Measurements from ENCODE around the gene SLC9C1. TPM values are rescaled to one million over a fixed set of nuclear protein-coding genes. Genes with fewer than 3 reads are reported as not detected.

Gene SLC9C1
- total RNA-seq, 1 donor: 0.54 TPM

DNA sequence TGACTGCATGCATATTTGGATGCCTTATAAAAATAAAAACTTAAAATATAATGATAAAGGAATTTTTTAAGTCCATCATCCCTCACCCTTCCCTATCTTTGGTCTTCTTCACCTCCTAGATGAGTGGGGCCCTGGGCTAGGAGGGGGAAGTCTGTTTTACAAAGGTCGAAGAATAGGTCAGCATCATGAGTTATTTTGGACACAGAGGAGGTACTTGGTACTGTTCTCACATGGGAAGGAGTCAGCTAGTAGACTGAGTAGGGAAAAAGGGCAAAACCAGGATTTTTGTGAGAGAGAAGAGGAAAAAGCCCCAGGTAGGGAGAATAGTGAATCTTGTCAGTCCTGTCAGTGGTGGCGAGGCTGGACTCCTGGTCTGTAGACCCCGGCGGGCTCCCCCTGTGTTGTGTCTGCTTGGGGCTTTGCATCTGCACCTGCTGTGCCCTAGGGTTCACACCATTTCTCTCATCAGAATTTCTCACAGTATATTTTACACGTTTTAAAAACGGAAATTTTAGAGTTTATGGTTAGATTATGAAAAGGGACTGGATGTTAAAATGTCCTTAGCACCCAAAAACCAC lies 178.1 kb downstream of the SLC9C1 start:
- DNase-seq (ENCODE audit: low read depth in 2 of 3, low spot score in 2 of 3): no peak

DNA sequence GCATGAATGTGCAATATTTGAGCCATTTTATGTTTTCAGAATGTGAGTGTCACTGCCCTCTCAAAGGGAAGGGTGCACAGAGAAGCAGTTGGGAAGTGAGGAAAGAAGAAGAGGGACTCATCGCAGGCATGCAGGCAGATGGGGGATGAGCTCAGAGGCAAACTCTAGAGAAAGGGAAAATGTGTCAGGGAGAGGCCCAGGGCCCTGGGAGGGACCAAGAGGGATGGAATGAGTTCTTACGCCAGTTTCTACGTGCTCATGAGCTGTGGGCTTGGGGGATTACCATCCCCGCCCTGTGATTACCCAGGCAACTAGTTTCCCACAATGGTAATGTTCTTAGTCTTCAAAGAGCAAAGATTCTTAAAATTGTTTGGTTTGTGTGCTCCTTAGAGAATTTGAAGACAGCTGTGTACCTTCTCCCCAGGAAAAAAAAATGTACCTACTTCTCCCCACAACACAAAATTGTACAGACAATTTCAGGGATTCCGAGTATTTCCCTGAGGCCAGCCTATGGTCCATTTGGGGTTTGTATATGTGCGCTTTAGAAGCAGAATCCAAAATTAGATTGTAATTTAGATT lies 178.8 kb downstream of the SLC9C1 start:
- DNase-seq (ENCODE audit: low read depth in 2 of 3, low spot score in 2 of 3): no peak

DNA sequence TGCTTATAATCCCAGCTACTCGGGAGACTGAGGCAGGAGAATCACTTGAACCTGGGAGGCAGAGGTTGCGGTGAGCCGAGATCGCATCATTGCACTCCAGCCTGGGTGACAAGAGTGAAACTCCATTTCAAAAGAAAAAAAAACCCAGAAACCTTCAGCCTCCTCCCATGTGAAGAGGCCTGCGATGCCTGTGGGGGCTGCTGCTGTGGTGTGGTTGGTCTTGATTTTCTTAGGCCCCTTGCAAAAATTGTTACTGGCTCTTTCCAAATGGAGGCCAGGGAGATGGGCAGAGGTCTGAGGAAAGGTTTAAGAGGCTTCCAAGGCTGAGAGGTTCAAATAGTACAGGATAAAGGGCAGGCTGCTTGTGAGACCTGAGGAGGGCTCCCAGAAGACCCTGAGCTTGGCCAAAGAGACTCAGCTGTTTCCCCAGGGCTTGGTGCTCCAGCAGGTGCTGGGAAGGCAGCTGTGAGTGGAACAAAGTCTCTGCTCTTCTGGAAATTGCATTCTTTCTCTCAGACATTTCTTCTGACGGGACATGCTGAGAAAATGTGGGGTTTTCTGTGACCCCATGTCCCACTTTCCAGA lies 179.3 kb downstream of the SLC9C1 start:
- DNase-seq (ENCODE audit: low read depth in 2 of 3, low spot score in 2 of 3): no peak

DNA sequence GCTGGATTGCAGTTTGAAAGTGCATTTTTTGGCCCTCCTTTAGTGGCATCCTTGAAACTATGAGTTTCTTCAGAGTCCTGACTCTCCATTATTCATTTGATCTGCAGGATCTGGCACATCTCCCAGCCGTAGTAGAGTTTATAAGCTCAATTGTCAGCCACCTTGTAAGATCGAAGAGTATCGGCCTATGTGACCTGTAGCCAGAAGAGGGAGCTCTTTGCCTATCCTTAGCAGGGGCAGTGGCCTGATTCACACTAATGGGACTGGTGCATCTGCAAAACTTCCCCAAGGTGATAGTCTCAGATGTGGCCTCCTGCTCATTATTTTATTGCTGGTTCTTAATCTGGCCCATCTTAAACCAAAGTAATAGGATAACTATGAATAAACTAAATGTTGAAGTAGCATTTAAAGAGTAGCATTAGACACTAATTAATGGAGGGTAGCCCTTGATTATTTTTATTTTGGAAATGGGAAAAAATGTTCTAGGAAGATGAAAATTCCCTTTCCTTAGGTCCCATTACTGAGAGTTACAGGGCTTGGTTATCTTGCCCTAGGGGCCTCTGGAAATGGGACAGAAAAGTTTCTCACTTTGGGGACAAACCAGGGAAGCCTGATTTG lies 182.1 kb downstream of the SLC9C1 start:
- DNase-seq (ENCODE audit: low read depth in 2 of 3, low spot score in 2 of 3): peak; percentile 28 to 85 (median 71)

DNA sequence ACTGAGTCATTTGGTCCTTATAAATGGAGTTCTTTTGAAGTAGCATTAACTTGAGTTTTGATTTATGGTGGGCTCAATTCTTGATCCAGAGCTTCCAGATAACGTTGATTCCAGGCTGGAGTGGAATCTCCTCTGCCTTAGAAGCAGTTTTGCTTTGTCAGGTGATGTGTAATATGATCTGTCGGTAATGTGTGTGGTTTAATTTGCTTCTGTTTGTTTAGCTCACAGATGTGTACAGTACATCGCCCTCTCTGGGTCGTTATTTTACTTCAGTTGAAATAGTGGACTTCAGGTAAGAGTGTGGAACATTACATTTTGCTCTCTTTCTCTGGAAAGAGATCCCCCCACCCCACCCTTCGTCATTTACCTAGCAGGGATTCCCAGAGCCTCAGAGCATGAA lies 184.7 kb downstream of the SLC9C1 start:
- no peak for DNase-seq (ENCODE audit: low read depth in 2 of 3, low spot score in 2 of 3)

DNA sequence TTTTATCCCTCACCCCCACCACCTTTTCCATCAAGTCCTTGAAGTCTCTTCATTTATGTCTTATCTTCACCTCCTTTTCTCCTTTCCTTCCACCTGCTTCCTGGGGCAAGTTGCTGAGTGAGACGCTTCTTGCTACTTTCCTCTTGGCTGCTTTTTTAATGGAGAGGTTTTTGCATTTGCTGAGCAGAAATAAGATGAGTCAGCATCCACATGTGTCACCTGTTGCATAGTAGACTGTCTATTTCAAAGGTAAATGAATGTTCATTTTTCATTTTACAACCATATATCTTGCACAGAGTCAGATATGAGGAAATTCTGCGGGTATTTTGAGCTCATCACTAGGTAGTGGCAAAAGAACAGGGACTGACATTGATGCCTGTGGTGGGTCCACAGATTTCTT lies 189.2 kb downstream of the SLC9C1 start:
- DNase-seq (ENCODE audit: low read depth in 2 of 3, low spot score in 2 of 3): no peak

DNA sequence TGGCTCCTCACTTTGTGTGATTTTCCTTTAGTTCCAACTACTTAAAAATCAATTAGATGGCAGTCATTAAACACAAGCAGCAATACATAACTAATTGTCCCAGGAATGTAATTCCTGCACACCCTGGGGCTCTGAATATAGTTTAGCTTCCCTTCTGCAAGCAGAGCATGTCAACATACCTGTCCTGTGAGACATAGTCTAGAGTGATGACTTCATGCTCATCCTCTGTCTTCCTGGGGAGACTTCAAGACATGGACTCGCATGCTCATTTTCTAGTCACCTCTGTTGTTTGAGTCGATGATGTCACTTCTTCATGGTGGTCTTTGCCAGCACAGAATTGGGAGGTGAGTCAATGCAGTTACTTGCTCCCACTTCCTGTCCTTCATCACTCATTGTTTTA lies 192.1 kb downstream of the SLC9C1 start:
- no peak for DNase-seq (ENCODE audit: low read depth in 2 of 3, low spot score in 2 of 3)

DNA sequence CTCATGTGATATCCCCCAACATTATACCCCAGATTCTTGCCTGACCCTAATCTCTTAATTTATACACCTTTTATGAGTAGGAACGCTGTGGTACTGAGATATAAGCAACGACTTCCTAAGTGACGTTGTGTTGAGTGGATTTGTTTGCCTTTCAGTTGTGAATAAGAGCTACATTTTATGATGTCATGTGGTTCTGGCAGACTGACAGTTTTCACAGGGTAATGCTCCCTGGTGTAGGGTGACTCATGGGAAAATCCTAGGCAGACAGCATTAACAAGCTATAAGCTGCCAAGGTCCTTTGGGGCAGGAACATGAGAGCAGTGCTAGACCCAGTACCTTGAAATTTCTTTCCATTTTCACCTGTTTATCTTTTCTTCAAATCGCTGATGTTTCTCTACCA lies 196.6 kb downstream of the SLC9C1 start:
- DNase-seq (ENCODE audit: low read depth in 2 of 3, low spot score in 2 of 3): peak in 2 of 3 donors; percentile 85 to 91

DNA sequence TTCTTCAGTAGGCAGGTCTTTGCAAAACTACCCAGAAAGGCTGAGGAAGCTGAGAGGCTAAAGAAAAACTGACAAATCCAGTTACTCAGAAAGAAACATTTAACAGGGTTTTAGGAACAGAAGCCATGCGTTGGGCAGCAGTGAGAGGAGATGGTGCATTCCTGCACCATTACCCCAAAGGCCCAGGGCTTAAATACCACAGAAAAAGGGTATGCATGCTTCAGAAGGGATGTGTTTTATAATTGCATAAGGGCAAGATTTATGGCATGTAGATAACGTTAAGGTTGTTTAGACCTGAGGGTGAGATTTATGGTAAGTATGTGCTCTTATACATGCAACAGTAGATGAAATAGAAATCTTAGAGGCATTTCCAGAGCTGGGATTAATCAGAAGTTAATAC lies 197.8 kb downstream of the SLC9C1 start:
- DNase-seq (ENCODE audit: low read depth in 2 of 3, low spot score in 2 of 3): no peak

DNA sequence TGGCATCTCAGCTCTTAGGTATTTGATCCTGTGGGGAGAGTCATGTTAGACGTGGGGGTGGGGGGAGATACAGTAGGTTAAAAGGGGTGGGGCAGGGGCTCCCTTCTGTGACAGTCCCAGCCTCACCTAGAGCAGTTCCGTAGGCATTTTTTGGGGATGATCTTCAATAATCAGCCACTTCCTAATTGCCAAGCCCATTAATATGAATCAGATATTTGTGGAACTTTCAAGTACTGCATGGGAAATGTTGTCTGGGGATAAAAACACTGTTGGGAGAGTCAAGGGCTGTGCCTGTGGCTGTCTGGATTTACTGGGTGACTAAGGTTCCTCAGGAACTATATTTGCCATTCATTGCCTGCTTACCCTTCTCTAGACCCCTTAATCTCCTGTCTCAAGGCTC lies 198.3 kb downstream of the SLC9C1 start:
- no peak for DNase-seq (ENCODE audit: low read depth in 2 of 3, low spot score in 2 of 3)

DNA sequence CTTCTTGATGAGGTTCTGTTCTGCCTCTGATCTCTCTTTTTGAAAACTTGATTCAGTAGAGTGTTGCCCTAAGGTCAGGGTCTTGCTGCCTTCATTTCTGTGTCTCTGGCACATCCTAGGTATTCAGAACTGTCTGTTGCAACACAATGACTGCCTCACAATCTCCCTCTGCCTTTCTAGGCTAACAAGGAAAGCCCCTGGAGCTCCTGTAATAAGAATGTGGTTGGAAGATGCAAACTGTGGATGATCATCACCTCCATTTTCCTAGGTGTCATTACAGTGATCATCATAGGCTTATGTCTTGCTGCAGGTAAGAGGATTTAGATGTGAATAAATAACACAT lies 200.9 kb downstream of the SLC9C1 start:
- no peak for DNase-seq (ENCODE audit: low read depth in 2 of 3, low spot score in 2 of 3)

DNA sequence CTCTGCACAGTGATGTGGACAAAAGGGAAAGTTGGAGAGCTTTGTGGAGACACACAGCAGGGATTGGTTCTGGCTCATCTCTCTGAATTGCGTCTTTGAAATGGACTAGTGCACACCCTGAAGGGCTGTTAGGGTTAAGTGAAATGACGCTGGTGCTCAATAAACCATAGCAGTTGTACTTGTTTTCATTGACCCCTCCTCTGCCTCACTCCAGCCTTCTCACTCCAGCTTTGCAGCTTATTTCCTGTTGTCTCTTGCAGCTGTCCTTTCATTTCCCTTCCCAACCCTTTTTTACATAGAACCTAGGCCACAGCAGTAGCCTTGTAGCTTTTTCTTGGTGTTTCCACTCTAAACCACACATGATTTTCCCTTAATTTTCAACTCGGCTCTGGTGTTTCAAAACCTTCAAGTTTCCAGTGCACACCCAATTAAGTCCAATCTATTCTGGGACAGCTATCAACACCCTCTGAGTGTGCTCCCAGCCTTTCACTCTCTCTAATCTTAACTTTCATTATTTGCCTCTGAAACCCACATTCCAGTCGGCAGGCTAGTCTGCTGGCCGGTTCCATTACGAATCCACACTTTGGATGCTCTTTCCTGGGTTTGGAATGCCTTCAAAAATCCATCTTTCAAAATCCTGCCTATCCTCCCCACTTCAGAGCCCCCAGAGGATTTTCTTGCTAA lies 201.4 kb downstream of the SLC9C1 start:
- DNase-seq (ENCODE audit: low read depth in 2 of 3, low spot score in 2 of 3): no peak

DNA sequence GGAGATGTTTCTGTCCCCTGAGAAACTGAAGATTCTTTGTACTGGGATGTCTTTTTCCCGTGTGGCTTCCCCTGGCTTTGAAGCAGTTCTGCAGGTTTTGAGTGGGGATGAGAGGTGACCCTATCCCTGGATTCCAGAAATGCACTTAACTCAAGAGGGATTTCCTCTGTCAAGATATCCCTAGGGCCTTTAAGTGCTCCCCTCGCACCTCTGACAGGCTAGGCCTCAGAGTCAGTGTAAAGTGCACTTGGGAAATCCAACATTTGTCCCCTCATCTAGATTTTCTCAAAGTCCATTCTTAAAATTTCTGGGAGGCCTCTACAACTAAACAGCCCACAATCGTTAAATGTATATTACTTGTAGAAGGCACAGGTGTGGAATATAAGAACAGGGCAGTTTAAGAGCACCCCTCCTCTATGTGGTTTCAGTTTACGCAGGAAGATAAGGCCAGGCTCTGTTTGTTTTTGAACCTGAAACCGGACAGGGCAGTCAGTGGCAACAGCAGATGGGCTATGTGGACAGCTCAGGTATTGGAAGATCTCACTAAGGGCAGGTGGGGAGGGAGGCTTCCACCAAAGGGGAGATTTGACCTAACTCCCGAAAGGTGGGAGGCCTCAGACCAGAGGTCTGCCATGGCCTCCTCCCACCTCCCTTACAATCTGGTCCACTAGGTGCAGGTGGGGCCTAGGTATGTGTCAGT lies 203.0 kb downstream of the SLC9C1 start:
- DNase-seq (ENCODE audit: low read depth in 2 of 3, low spot score in 2 of 3): no peak

Small RNA genes lying within 50 kb of the gene (small RNA-seq; reads per million reads assigned to genes)
- not detected for gene MIR567

Other genes with a start within 250 kb of the SLC9C1 start
- 0.27 TPM for gene C3orf52, start 207.8 kb downstream of the SLC9C1 start, total RNA-seq
- gene GCSAM, start 161.0 kb downstream of the SLC9C1 start, total RNA-seq: 1.3 TPM
- gene CD200, start 38.9 kb upstream of the SLC9C1 start, total RNA-seq: 12.1 TPM
- gene BTLA, start 205.3 kb upstream of the SLC9C1 start, total RNA-seq: 0.27 TPM

Measured in hematopoietic multipotent progenitor cell (in vitro differentiated cells).